HCT116 (cell line): ENCODE data around the gene TTC39C. TPM values are rescaled to one million over a fixed set of nuclear protein-coding genes. Genes with fewer than 3 reads are reported as not detected.

Experiments used
- ATAC-seq: fragments of 200-7000 bp; cut with Tn5 transposase; 2 replicates; pipeline ENCODE4 v1.9.1; 2020; ENCODE audit warnings: mild to moderate bottlenecking, moderate library complexity
- BruUV-seq: library from RNA; stranded (reverse); fragments of 400-500 nt; replicated peaks from 2 replicates; lab custom pipeline; 2021; lab: Mats Ljungman, UMichigan
- CTCF ChIA-PET: fragments of 300-600 bp; sonication (Branson Sonifier 250); formaldehyde crosslinking; loops from one replicate; lab custom pipeline; 2021; ENCODE audit warnings: antibody characterized with exemption; lab: Charles Lee
- POLR2A ChIA-PET: fragments of 300-600, 350-600 bp; sonication (Branson Sonifier 250); formaldehyde crosslinking; loops from one replicate; lab custom pipeline; 2021; ENCODE audit warnings: antibody characterized with exemption; lab: Charles Lee
- RAD21 ChIA-PET, 2 experiments: fragments of 300-600 bp; sonication (Branson Sonifier 250); formaldehyde crosslinking; loops; one replicate each; lab custom pipeline; 2023; ENCODE audit warnings: low total read pairs in 2 of 2; ENCODE audit not compliant: uncharacterized antibody in 2 of 2, unreplicated experiment in 2 of 2, low non-redundant PET in 1 of 2; lab: Charles Lee
- DNase-seq: peaks from one replicate; pipeline ENCODE4 v3.0.0-alpha.2; 2010; ENCODE audit warnings: low read depth, low spot score
- H2AFZ ChIP-seq: fragments of 200-600 bp; shearing (Covaris generic), sonication (generic); 2 replicates; pipeline ENCODE4 v1.6.1; 2017; ENCODE audit warnings: low read depth, mixed run types, mixed read lengths, antibody characterized with exemption, low read length; ENCODE audit not compliant: poor library complexity, severe bottlenecking
- H3K27ac ChIP-seq: 2 replicates; pipeline ENCODE4 v1.5.1; 2012; ENCODE audit warnings: low read depth, low read length
- H3K27me3 ChIP-seq: fragments of 200-600 bp; sonication (generic); 2 replicates; pipeline ENCODE4 v1.6.1; 2016; ENCODE audit warnings: mixed run types, low read length, mixed read lengths; ENCODE audit not compliant: insufficient read depth
- H3K36me3 ChIP-seq, 2 experiments: fragments of 200-500 bp in 1 of 2; fragments of 200-600 bp in 1 of 2; sonication (Bioruptor generic) in 1 of 2; sonication (generic) in 1 of 2; 2 replicates each; pipeline versions ENCODE4 v1.5.1 to v1.6.1; 2014 to 2016; ENCODE audit warnings: low read length in 2 of 2, inconsistent platforms in 1 of 2, mixed read lengths in 1 of 2, mixed run types in 1 of 2; ENCODE audit not compliant: insufficient read depth in 2 of 2, control insufficient read depth in 1 of 2
- H3K4me1 ChIP-seq, 2 experiments: fragments of 200-600 bp in 1 of 2; sonication (generic) in 1 of 2; 2 replicates each; pipeline versions ENCODE4 v1.5.1 to v1.6.1; 2012 to 2017; ENCODE audit warnings: low read length in 2 of 2, inconsistent platforms in 1 of 2, mild to moderate bottlenecking in 1 of 2, mixed read lengths in 1 of 2, mixed run types in 1 of 2, moderate library complexity in 1 of 2; ENCODE audit not compliant: insufficient read depth in 2 of 2, control insufficient read depth in 1 of 2
- H3K4me2 ChIP-seq: fragments of 200-600 bp; sonication (generic); 2 replicates; pipeline ENCODE4 v1.6.1; 2017; ENCODE audit warnings: mixed run types, low read length, mixed read lengths
- H3K4me3 ChIP-seq, 2 experiments: fragments of 200-600 bp in 1 of 2; sonication (generic) in 1 of 2; replicated peaks in 1 of 2; 2 replicates each; pipeline ENCODE4 v1.5.1; 2011 to 2016; ENCODE audit warnings: low read length in 2 of 2, control low read depth in 1 of 2, low read depth in 1 of 2, mild to moderate bottlenecking in 1 of 2, mixed read lengths in 1 of 2, mixed run types in 1 of 2
- H3K79me2 ChIP-seq: fragments of 200-600 bp; sonication (generic); 2 replicates; pipeline ENCODE4 v1.6.1; 2017; ENCODE audit warnings: mild to moderate bottlenecking, mixed run types, low read length, moderate library complexity, mixed read lengths; ENCODE audit not compliant: insufficient read depth
- H3K9ac ChIP-seq: fragments of 200-600 bp; sonication (generic); 2 replicates; pipeline ENCODE4 v1.6.1; 2016; ENCODE audit warnings: low read length, mixed read lengths
- H3K9me2 ChIP-seq: fragments of 200-600 bp; sonication (generic), shearing (Covaris generic); 2 replicates; pipeline ENCODE4 v1.6.1; 2017; ENCODE audit warnings: mixed run types, mild to moderate bottlenecking, moderate library complexity; ENCODE audit not compliant: insufficient read depth
- H3K9me3 ChIP-seq, 2 experiments: fragments of 200-500 bp in 1 of 2; fragments of 200-600 bp in 1 of 2; sonication (Bioruptor generic) in 1 of 2; sonication (generic) in 1 of 2; 2 replicates each; pipeline ENCODE4 v1.6.1; 2014 to 2017; ENCODE audit warnings: low read length in 2 of 2, mixed read lengths in 2 of 2, inconsistent platforms in 1 of 2, low read depth in 1 of 2, mild to moderate bottlenecking in 1 of 2, mixed run types in 1 of 2, moderate library complexity in 1 of 2; ENCODE audit not compliant: control insufficient read depth in 1 of 2, insufficient read depth in 1 of 2
- H4K20me1 ChIP-seq: fragments of 200-600 bp; sonication (generic), shearing (Covaris generic); 2 replicates; pipeline ENCODE4 v1.6.1; 2017; ENCODE audit warnings: mixed run types, mild to moderate bottlenecking, moderate library complexity; ENCODE audit not compliant: insufficient read depth
- EGR1 ChIP-seq: IDR thresholded peaks from 2 replicates; pipeline ENCODE4 v1.6.1; 2012; ENCODE audit warnings: low read depth
- ELF1 ChIP-seq: IDR thresholded peaks from 2 replicates; pipeline ENCODE4 v1.6.1; 2012; ENCODE audit warnings: low read depth, borderline replicate concordance
- EZH2 ChIP-seq: fragments of 200-600 bp; sonication (generic); IDR thresholded peaks from 2 replicates; pipeline ENCODE4 v1.6.1; 2017; ENCODE audit warnings: antibody characterized with exemption, mixed run types
- EZH2phosphoT487 ChIP-seq: fragments of 200-600 bp; IDR thresholded peaks from 2 replicates; pipeline ENCODE4 v1.6.1; 2018; ENCODE audit warnings: antibody characterized with exemption, borderline replicate concordance
- FOSL1 ChIP-seq: IDR thresholded peaks from 2 replicates; pipeline ENCODE4 v1.6.1; 2012; ENCODE audit warnings: low read depth
- RAD21 ChIP-seq: IDR thresholded peaks from 2 replicates; pipeline ENCODE4 v1.6.1; 2012; ENCODE audit warnings: low read depth, mild to moderate bottlenecking
- SP1 ChIP-seq: IDR thresholded peaks from 2 replicates; pipeline ENCODE4 v1.6.1; 2012; ENCODE audit warnings: low read depth
- SRF ChIP-seq: IDR thresholded peaks from 2 replicates; pipeline ENCODE4 v1.6.1; 2012; ENCODE audit warnings: low read depth
- YY1 ChIP-seq: IDR thresholded peaks from 2 replicates; pipeline ENCODE4 v1.6.1; 2011; ENCODE audit warnings: low read length, low read depth, moderate library complexity, mild to moderate bottlenecking; ENCODE audit not compliant: insufficient replicate concordance; ENCODE audit errors: extremely low read depth
- ZFX ChIP-seq: fragments of 450-650 bp; IDR thresholded peaks from 2 replicates; pipeline ENCODE4 v1.6.1; 2017
- ZNF274 ChIP-seq: fragments of 200-500 bp; sonication (Bioruptor generic); IDR thresholded peaks from 2 replicates; pipeline ENCODE4 v1.6.1; 2014; ENCODE audit warnings: mild to moderate bottlenecking, low read depth, low read length, inconsistent platforms
- intact Hi-C: fragments of 100-400 bp; cut with micrococcal nuclease; formaldehyde crosslinking; loops from 2 replicates; pipeline ENCODE4 v1.10.0; 2022
- total RNA-seq: library from RNA; stranded (reverse); gene quantifications from one replicate; pipeline ENCODE4 v1.2.1, GENCODE V29; 2021; ENCODE audit not compliant: unreplicated experiment
- TF ChIP-seq, protein P1 (sequence below): IDR thresholded peaks from 2 replicates; pipeline ENCODE4 v1.6.1; 2012; ENCODE audit warnings: low read depth

TTC39C gene
- total RNA-seq, 1 experiment from 2014 or later, result 24.8 TPM

DNA sequence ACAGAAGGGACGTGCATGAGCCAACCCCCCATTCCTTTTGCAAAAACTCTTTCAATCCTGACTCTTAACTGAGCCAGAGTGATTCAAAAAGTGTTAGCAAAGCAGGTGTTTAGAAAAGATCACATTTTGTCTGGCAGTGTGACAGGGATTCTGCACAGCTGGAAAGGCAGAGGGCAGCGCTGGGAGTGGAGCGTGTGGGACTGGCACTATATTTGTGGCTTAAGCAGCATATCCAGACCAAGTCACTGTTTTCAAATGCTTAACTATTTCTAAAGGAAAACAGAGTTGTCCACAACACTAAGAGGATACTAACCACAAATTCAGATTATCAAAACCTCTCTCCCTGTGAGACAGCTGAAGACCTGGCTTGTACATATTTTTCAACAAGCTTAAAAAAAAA, 143.3 kb downstream of the TTC39C start (continued):
- TF ChIP-seq RAD21, result no peak

DNA sequence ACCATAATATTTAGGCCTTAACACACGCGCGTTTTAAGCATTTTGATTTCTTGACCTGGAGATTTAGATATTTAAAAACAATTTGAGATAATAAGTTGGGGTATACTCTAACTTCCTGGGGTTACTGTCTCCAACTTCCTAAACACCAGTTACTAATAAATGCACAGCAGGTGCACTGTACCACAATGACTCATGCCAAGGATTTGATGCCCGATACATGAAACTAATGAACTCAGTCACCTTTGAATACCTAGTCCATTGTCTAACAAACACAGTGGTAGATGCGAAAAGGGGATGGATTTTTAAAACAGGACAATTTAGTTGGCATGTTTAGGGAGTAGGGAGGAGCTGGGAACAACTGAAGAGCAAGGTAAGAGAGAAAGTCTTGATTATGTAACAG, 145.5 kb downstream of the TTC39C start:
- Histone ChIP-seq H4K20me1 (no peaks in the 10 kb centered on the region), H3K4me3 (no peak overlapping the region), H3K36me3 (peaks cover 0 to 2% of the 10 kb centered on the region in 2 experiments; a peak in 2 of 4 replicates), H3K4me2 (no peak overlapping the region), H2AFZ (no peak overlapping the region), H3K27ac (no peak overlapping the region), H3K9me2 (no peaks in the 10 kb centered on the region), H3K79me2 (no peaks in the 10 kb centered on the region), H3K4me1 (peaks cover 7% of the 10 kb centered on the region in 2 experiments; a peak in 3 of 4 replicates), H3K27me3 (no peaks in the 10 kb centered on the region), H3K9me3 (no peaks in the 10 kb centered on the region), H3K9ac (no peak overlapping the region)
- DNase-seq (no peak), ATAC-seq (no peak)
- no peak for TF ChIP-seq YY1
- no peak for TF ChIP-seq EZH2phosphoT487
- no peak for TF ChIP-seq ZFX
- TF ChIP-seq FOSL1, result no peak
- no peak for TF ChIP-seq EGR1
- no peak for TF ChIP-seq SRF
- no peak for TF ChIP-seq ZNF274
- no peak for TF ChIP-seq ELF1
- TF ChIP-seq, protein P1, sequence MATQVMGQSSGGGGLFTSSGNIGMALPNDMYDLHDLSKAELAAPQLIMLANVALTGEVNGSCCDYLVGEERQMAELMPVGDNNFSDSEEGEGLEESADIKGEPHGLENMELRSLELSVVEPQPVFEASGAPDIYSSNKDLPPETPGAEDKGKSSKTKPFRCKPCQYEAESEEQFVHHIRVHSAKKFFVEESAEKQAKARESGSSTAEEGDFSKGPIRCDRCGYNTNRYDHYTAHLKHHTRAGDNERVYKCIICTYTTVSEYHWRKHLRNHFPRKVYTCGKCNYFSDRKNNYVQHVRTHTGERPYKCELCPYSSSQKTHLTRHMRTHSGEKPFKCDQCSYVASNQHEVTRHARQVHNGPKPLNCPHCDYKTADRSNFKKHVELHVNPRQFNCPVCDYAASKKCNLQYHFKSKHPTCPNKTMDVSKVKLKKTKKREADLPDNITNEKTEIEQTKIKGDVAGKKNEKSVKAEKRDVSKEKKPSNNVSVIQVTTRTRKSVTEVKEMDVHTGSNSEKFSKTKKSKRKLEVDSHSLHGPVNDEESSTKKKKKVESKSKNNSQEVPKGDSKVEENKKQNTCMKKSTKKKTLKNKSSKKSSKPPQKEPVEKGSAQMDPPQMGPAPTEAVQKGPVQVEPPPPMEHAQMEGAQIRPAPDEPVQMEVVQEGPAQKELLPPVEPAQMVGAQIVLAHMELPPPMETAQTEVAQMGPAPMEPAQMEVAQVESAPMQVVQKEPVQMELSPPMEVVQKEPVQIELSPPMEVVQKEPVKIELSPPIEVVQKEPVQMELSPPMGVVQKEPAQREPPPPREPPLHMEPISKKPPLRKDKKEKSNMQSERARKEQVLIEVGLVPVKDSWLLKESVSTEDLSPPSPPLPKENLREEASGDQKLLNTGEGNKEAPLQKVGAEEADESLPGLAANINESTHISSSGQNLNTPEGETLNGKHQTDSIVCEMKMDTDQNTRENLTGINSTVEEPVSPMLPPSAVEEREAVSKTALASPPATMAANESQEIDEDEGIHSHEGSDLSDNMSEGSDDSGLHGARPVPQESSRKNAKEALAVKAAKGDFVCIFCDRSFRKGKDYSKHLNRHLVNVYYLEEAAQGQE, result no peak
- no peak for TF ChIP-seq SP1
- no peak for TF ChIP-seq EZH2
- intact Hi-C loops, result no loop called here
- POLR2A ChIA-PET, result no interaction called here
- no TSS peak for BruUV-seq
- CTCF ChIA-PET, result no interaction called here
- RAD21 ChIA-PET, result no interaction called here
